ENCODE results near the gene CMTM3. TPM values are rescaled to one million over a fixed set of nuclear protein-coding genes. Genes with fewer than 3 reads are reported as not detected.
A peak's percentile ranks its signal among the peaks of the same experiment; 100 is the strongest.

CMTM3 gene
- total and polyA plus RNA-seq, 2 of the 4 experiments (the other 2 are of a cell fraction) = 4.5 to 35.5 TPM

- dilution Hi-C loops (cut with HindIII; ENCODE audit: low sequenced_read_pairs, unreplicated experiment) = no loop called here
- H2AFZ ChIP-seq (replicated peaks; ENCODE audit: low read length, poor library complexity) = no peak overlapping the region
- no peak overlapping the region for H3K4me2 ChIP-seq (ENCODE audit: low read depth, low read length)
- no peak overlapping the region for H2BK120ac ChIP-seq (ENCODE audit: low read depth, low read length)
- no peak overlapping the region for H3K4ac ChIP-seq (ENCODE audit: low read depth, low read length)
- in situ Hi-C loops (cut with MboI; ENCODE audit: low sequenced_read_pairs) = no loop called here
- no peaks in the 10 kb centered on the region for H4K20me1 ChIP-seq (ENCODE audit: insufficient read depth, low read length)
- no peak overlapping the region for H3K56ac ChIP-seq (ENCODE audit: extremely low read depth, insufficient read depth, low read length)
- no peak overlapping the region for H4K5ac ChIP-seq (ENCODE audit: low read depth, low read length)
- H3K4me3 ChIP-seq (ENCODE audit: insufficient read depth, low read depth, low read length) = no peak overlapping the region
- no CpG with 5 or more reads among the region's 6 CpGs for WGBS, 2 experiments (ENCODE audit: extremely low coverage in 2 of 2, insufficient read length in 1 of 2)
- no peaks in the 10 kb centered on the region for H3K36me3 ChIP-seq (ENCODE audit: control insufficient read depth, insufficient read depth, low read length)
- TF ChIP-seq CEBPB (IDR thresholded peaks at IDR 0.05; ENCODE audit: low read depth, low read length) (peak; percentile 83), MAFK (IDR thresholded peaks at IDR 0.05; ENCODE audit: low read depth, low read length) (no peak)
- no peak overlapping the region for H2AK9ac ChIP-seq (replicated peaks; ENCODE audit: low read depth, low read length, poor library complexity)
- H4K8ac ChIP-seq (ENCODE audit: low read depth in 2 of 2, low read length in 2 of 2) = no peak overlapping the region
- H3K9ac ChIP-seq (ENCODE audit: low read depth, low read length) = no peak overlapping the region
- peaks cover 17 to 24% of the 10 kb centered on the region in 2 experiments; a peak in 3 of 4 replicates for H3K79me1 ChIP-seq (ENCODE audit: low read depth in 1 of 2, low read length in 2 of 2)
- H4K91ac ChIP-seq (ENCODE audit: insufficient read depth, low read depth, low read length) = no peak overlapping the region
- H3K27ac ChIP-seq (ENCODE audit: insufficient read depth, low read length) = no peak overlapping the region
- H3K23ac ChIP-seq (ENCODE audit: low read depth, low read length) = no peak overlapping the region
- peaks cover 11% of the 10 kb centered on the region; the same call in 1 of the 2 replicates for H3K9me1 ChIP-seq (ENCODE audit: insufficient read depth, low read length)
- H2AK5ac ChIP-seq (ENCODE audit: low read depth, low read length) = peak overlapping the region; percentile 43; the same call in 1 of the 2 replicates
- 0 out of 2 replicates have a peak overlapping the region, but pooled peaks have one; percentile 42 for H3K14ac ChIP-seq (replicated peaks; ENCODE audit: low read depth, low read length)
- H2BK15ac ChIP-seq (ENCODE audit: low read depth, low read length) = no peak overlapping the region
- no peaks in the 10 kb centered on the region for H3K27me3 ChIP-seq (ENCODE audit: control insufficient read depth, insufficient read depth, low read length)
- intact Hi-C loops (cut with micrococcal nuclease) = no loop called here
- H3K18ac ChIP-seq (ENCODE audit: low read depth, low read length) = no peak overlapping the region
- ATAC-seq (ENCODE audit: low read depth) (no peak), DNase-seq (no peak)
- no peak overlapping the region for H2BK5ac ChIP-seq (ENCODE audit: low read depth, low read length, poor library complexity, severe bottlenecking)
- H2BK20ac ChIP-seq (ENCODE audit: low read depth, low read length) = no peak overlapping the region
- H3K4me1 ChIP-seq (ENCODE audit: control insufficient read depth, insufficient read depth, low read length) = peaks cover 3% of the 10 kb centered on the region; the same call in 1 of the 2 replicates
- POLR2A ChIA-PET (ENCODE audit: unreplicated experiment) = no interaction called here
- CTCF ChIA-PET = no interaction called here
- H3K9me3 ChIP-seq (ENCODE audit: control insufficient read depth, insufficient read depth, low read length) = no peaks in the 10 kb centered on the region
- BruUV-seq (replicated peaks) = no TSS peak
Observed at GRCh38 chr16:66653581-66654350, 49.3 kb downstream of the CMTM3 start.
